ENCODE measurements around the gene TNN.

Gene TNN

GRCh38 chr1:175183586-175183985 lies 116.0 kb downstream of the TNN start:
- Mint-ChIP-seq H3K27ac (peak overlapping the region; percentile 66 to 75), H3K4me3 (peak overlapping the region; percentile 37 to 58), H3K4me1 (ENCODE audit: low read depth in 2 of 2) (peaks cover 74 to 86% of the 10 kb centered on the region in 2 donors), H3K9me3 (no peaks in the 10 kb centered on the region), H3K36me3 (ENCODE audit: insufficient read depth) (peaks cover 37% of the 10 kb centered on the region), H3K27me3 (no peaks in the 10 kb centered on the region)
- ATAC-seq (replicated peaks) (no peak), DNase-seq (no peak)

- H3K27me3 Mint-ChIP-seq: no peaks in the 10 kb centered on the region
- DNase-seq (no peak), ATAC-seq (replicated peaks) (no peak)
- H3K36me3 Mint-ChIP-seq (ENCODE audit: insufficient read depth): peaks cover 35% of the 10 kb centered on the region
- H3K4me1 Mint-ChIP-seq (ENCODE audit: low read depth in 2 of 2): peaks cover 79 to 91% of the 10 kb centered on the region in 2 donors
- H3K4me3 Mint-ChIP-seq: peak overlapping the region in 1 of 2 donors; percentile 56
- H3K9me3 Mint-ChIP-seq: no peaks in the 10 kb centered on the region
- H3K27ac Mint-ChIP-seq: peak overlapping the region; percentile 61 to 91
Observed at GRCh38 chr1:175185903-175186302, 118.3 kb downstream of the TNN start.

GRCh38 chr1:175186433-175187160 lies 119.0 kb downstream of the TNN start:
- Mint-ChIP-seq H3K4me3 (peak overlapping the region; percentile 31 to 56), H3K36me3 (ENCODE audit: insufficient read depth) (peaks cover 32% of the 10 kb centered on the region), H3K27me3 (no peaks in the 10 kb centered on the region), H3K27ac (peak overlapping the region; percentile 61 to 91), H3K4me1 (ENCODE audit: low read depth in 2 of 2) (peaks cover 79 to 88% of the 10 kb centered on the region in 2 donors), H3K9me3 (no peaks in the 10 kb centered on the region)
- DNase-seq: no peak
- no peak for ATAC-seq (replicated peaks)

- H3K4me3 Mint-ChIP-seq: peak overlapping the region; percentile 95 to 97
- H3K9me3 Mint-ChIP-seq: no peaks in the 10 kb centered on the region
- no peaks in the 10 kb centered on the region for H3K27me3 Mint-ChIP-seq
- H3K27ac Mint-ChIP-seq: peak overlapping the region; percentile 24 to 93
- peak; percentile 5 to 31 (median 6) for DNase-seq
- peak; percentile 46 for ATAC-seq (replicated peaks)
- H3K36me3 Mint-ChIP-seq (ENCODE audit: insufficient read depth): peaks cover 23% of the 10 kb centered on the region
- H3K4me1 Mint-ChIP-seq (ENCODE audit: low read depth in 2 of 2): peaks cover 67 to 73% of the 10 kb centered on the region in 2 donors
Observed at GRCh38 chr1:175188936-175189335, 121.3 kb downstream of the TNN start.

GRCh38 chr1:175191659-175192058 lies 124.0 kb downstream of the TNN start:
- H3K27me3 Mint-ChIP-seq: no peaks in the 10 kb centered on the region

GRCh38 chr1:175192111-175192629 lies 124.5 kb downstream of the TNN start:
- peak; percentile 49 for ATAC-seq (replicated peaks)
- DNase-seq: peak; percentile 10 to 34 (median 10)
- no peaks in the 10 kb centered on the region for H3K27me3 Mint-ChIP-seq
- H3K27ac Mint-ChIP-seq: peak overlapping the region; percentile 24 to 93
- peak overlapping the region; percentile 95 to 97 for H3K4me3 Mint-ChIP-seq
- no peaks in the 10 kb centered on the region for H3K9me3 Mint-ChIP-seq
- H3K36me3 Mint-ChIP-seq (ENCODE audit: insufficient read depth): peaks cover 3% of the 10 kb centered on the region
- peaks cover 45 to 47% of the 10 kb centered on the region in 2 donors for H3K4me1 Mint-ChIP-seq (ENCODE audit: low read depth in 2 of 2)

More at GRCh38 chr1:175191659-175192058, 124.0 kb downstream of the TNN start:
- Mint-ChIP-seq H3K27ac (peak overlapping the region; percentile 24 to 93), H3K36me3 (ENCODE audit: insufficient read depth) (peaks cover 5% of the 10 kb centered on the region), H3K4me3 (peak overlapping the region; percentile 95 to 97), H3K9me3 (no peaks in the 10 kb centered on the region), H3K4me1 (ENCODE audit: low read depth in 2 of 2) (peaks cover 49 to 51% of the 10 kb centered on the region in 2 donors)
- ATAC-seq (replicated peaks) (peak; percentile 54), DNase-seq (peak; percentile 6 to 29 (median 6))

- H3K4me1 Mint-ChIP-seq (ENCODE audit: low read depth in 2 of 2): peaks cover 40 to 44% of the 10 kb centered on the region in 2 donors
- H3K4me3 Mint-ChIP-seq: peak within 1 kb of the TSS; percentile 95 to 97
- peak; percentile 71 for ATAC-seq (replicated peaks)
- peak; percentile 18 to 30 (median 23) for DNase-seq
- no peaks in the 10 kb centered on the region for H3K9me3 Mint-ChIP-seq
- H3K27me3 Mint-ChIP-seq: no peaks in the 10 kb centered on the region
- peak within 1 kb of the TSS; percentile 24 to 93 for H3K27ac Mint-ChIP-seq
- no peaks in the 10 kb centered on the region for H3K36me3 Mint-ChIP-seq (ENCODE audit: insufficient read depth)
Observed at GRCh38 chr1:175192630-175193526, 125.2 kb downstream of the TNN start, which contains the start of gene KIAA0040. Gene KIAA0040 (minus strand): TSS chr1:175192776. CDS start chr1:175161013, 31,763 bp downstream.

- peaks cover 34 to 37% of the 10 kb centered on the region in 2 donors for H3K4me1 Mint-ChIP-seq (ENCODE audit: low read depth in 2 of 2)
- H3K9me3 Mint-ChIP-seq: no peaks in the 10 kb centered on the region
- H3K36me3 Mint-ChIP-seq (ENCODE audit: insufficient read depth): no peaks in the 10 kb centered on the region
- H3K27me3 Mint-ChIP-seq: no peaks in the 10 kb centered on the region
- H3K27ac Mint-ChIP-seq: peak overlapping the region; percentile 24 to 93
- H3K4me3 Mint-ChIP-seq: peak overlapping the region; percentile 95 to 97
- DNase-seq (no peak), ATAC-seq (replicated peaks) (no peak)
Observed at GRCh38 chr1:175193527-175193910, 125.9 kb downstream of the TNN start.

- Mint-ChIP-seq H3K27ac (no peak overlapping the region), H3K4me3 (no peak overlapping the region)
Observed at GRCh38 chr1:175195281-175195680, 127.6 kb downstream of the TNN start.

GRCh38 chr1:175195798-175196197 lies 128.2 kb downstream of the TNN start:
- no peak overlapping the region for H3K27ac Mint-ChIP-seq
- DNase-seq (no peak), ATAC-seq (replicated peaks) (no peak)
- H3K9me3 Mint-ChIP-seq: no peaks in the 10 kb centered on the region
- no peaks in the 10 kb centered on the region for H3K36me3 Mint-ChIP-seq (ENCODE audit: insufficient read depth)
- peaks cover 14 to 16% of the 10 kb centered on the region in 2 donors for H3K4me1 Mint-ChIP-seq (ENCODE audit: low read depth in 2 of 2)
- no peaks in the 10 kb centered on the region for H3K27me3 Mint-ChIP-seq
- H3K4me3 Mint-ChIP-seq: no peak overlapping the region

More at GRCh38 chr1:175195281-175195680, 127.6 kb downstream of the TNN start:
- H3K4me1 Mint-ChIP-seq (ENCODE audit: low read depth in 2 of 2): peaks cover 19 to 21% of the 10 kb centered on the region in 2 donors
- ATAC-seq (replicated peaks): no peak
- H3K9me3 Mint-ChIP-seq: no peaks in the 10 kb centered on the region
- H3K36me3 Mint-ChIP-seq (ENCODE audit: insufficient read depth): no peaks in the 10 kb centered on the region
- H3K27me3 Mint-ChIP-seq: no peaks in the 10 kb centered on the region
- no peak for DNase-seq

GRCh38 chr1:175197531-175197930 lies 129.9 kb downstream of the TNN start:
- Mint-ChIP-seq H3K27ac (no peak overlapping the region), H3K36me3 (ENCODE audit: insufficient read depth) (no peaks in the 10 kb centered on the region), H3K9me3 (no peaks in the 10 kb centered on the region), H3K27me3 (no peaks in the 10 kb centered on the region), H3K4me3 (no peak overlapping the region), H3K4me1 (ENCODE audit: low read depth in 2 of 2) (peaks cover 5 to 9% of the 10 kb centered on the region in 2 donors)
- no peak for ATAC-seq (replicated peaks)
- no peak for DNase-seq

All from effector memory CD8-positive, alpha-beta T cell (primary cell).